IPS-20b (cell line): ENCODE measurements around the gene C4orf46.
"Not testable (repeated sequence)": the region's sequence is repeated elsewhere in the genome, so short reads cannot be mapped to it uniquely, and the experiment has no call there.

Experiments
- H3K27ac ChIP-seq: one replicate; pipeline ENCODE4 v1.5.1; 2013; ENCODE audit warnings: low read length
- H3K27me3 ChIP-seq: 2 replicates; pipeline ENCODE4 v1.6.1; 2013; ENCODE audit warnings: mild to moderate bottlenecking, low read length, inconsistent platforms; ENCODE audit not compliant: insufficient read depth
- H3K36me3 ChIP-seq: 2 replicates; pipeline ENCODE4 v1.6.1; 2013; ENCODE audit warnings: low read depth, mild to moderate bottlenecking, inconsistent platforms, low read length, moderate library complexity; ENCODE audit not compliant: insufficient read depth
- H3K4me1 ChIP-seq: 2 replicates; pipeline ENCODE4 v1.6.1; 2013; ENCODE audit warnings: mild to moderate bottlenecking, control low read depth, inconsistent platforms, low read length, moderate library complexity; ENCODE audit not compliant: insufficient read depth
- H3K4me3 ChIP-seq: 2 replicates; pipeline ENCODE4 v1.5.1; 2013; ENCODE audit warnings: mild to moderate bottlenecking, low read length, inconsistent platforms
- H3K9ac ChIP-seq: 2 replicates; pipeline ENCODE4 v1.6.1; 2013; ENCODE audit warnings: low read depth, mild to moderate bottlenecking, inconsistent platforms, low read length, moderate library complexity
- H3K9me3 ChIP-seq: 2 replicates; pipeline ENCODE4 v1.6.1; 2013; ENCODE audit warnings: mild to moderate bottlenecking, low read depth, low read length, inconsistent platforms; ENCODE audit not compliant: insufficient read depth

The C4orf46 gene

GRCh38 chr4:158671665-158671914 lies at the start of gene C4orf46:
TSS of gene C4orf46 (minus strand) at chr4:158671887. CDS start at chr4:158671801, 86 bp downstream.
- H3K9me3 ChIP-seq = no peaks in the 10 kb centered on the region
- peak within 1 kb of the TSS; percentile 82 for H3K9ac ChIP-seq
- peaks cover 18% of the 10 kb centered on the region for H3K36me3 ChIP-seq
- no peak within 1 kb of the TSS for H3K27ac ChIP-seq
- H3K27me3 ChIP-seq = no peaks in the 10 kb centered on the region
- H3K4me3 ChIP-seq = peak within 1 kb of the TSS; percentile 84
- peaks cover 3% of the 10 kb centered on the region; the same call in 1 of the 2 replicates for H3K4me1 ChIP-seq

- Histone ChIP-seq H3K36me3 (peaks cover 94% of the 10 kb centered on the region), H3K4me3 (no peak overlapping the region), H3K27ac (no peak overlapping the region), H3K9me3 (no peaks in the 10 kb centered on the region), H3K27me3 (no peaks in the 10 kb centered on the region), H3K4me1 (no peaks in the 10 kb centered on the region), H3K9ac (no peak overlapping the region)
These were observed 44.1 kb upstream of the C4orf46 start for GRCh38 chr4:158715802-158716201.

GRCh38 chr4:158714937-158715336 lies 43.2 kb upstream of the C4orf46 start:
- no peak overlapping the region for H3K4me3 ChIP-seq
- H3K27me3 ChIP-seq = no peaks in the 10 kb centered on the region
- no peak overlapping the region for H3K9ac ChIP-seq
- no peak overlapping the region for H3K27ac ChIP-seq
- H3K4me1 ChIP-seq = no peaks in the 10 kb centered on the region
- no peaks in the 10 kb centered on the region for H3K9me3 ChIP-seq
- H3K36me3 ChIP-seq = peaks cover 96% of the 10 kb centered on the region

GRCh38 chr4:158712622-158713021 lies 40.9 kb upstream of the C4orf46 start:
- H3K27me3 ChIP-seq, H3K9me3 ChIP-seq, H3K4me3 ChIP-seq, H3K27ac ChIP-seq, H3K4me1 ChIP-seq, H3K9ac ChIP-seq: not testable (repeated sequence)
- H3K36me3 ChIP-seq = peaks cover 95% of the 10 kb centered on the region

- Histone ChIP-seq H3K4me3 (no peak overlapping the region), H3K4me1 (no peaks in the 10 kb centered on the region), H3K9ac (no peak overlapping the region), H3K9me3 (no peaks in the 10 kb centered on the region), H3K36me3 (peaks cover 92% of the 10 kb centered on the region), H3K27ac (no peak overlapping the region), H3K27me3 (no peaks in the 10 kb centered on the region)
These were observed 39.1 kb upstream of the C4orf46 start for GRCh38 chr4:158710814-158711213.

GRCh38 chr4:158704274-158704673 lies 32.6 kb upstream of the C4orf46 start:
- Histone ChIP-seq H3K36me3 (peaks cover 29% of the 10 kb centered on the region), H3K4me3 (no peak overlapping the region)

GRCh38 chr4:158688813-158689212 lies 17.1 kb upstream of the C4orf46 start:
- Histone ChIP-seq H3K9ac (no peak overlapping the region), H3K4me1 (0 out of 2 replicates have a peak, but pooled peaks cover 2% of the 10 kb centered on the region), H3K4me3 (no peak overlapping the region), H3K36me3 (no peaks in the 10 kb centered on the region), H3K27me3 (no peaks in the 10 kb centered on the region), H3K27ac (no peak overlapping the region), H3K9me3 (no peaks in the 10 kb centered on the region)

More at GRCh38 chr4:158704274-158704673, 32.6 kb upstream of the C4orf46 start:
- no peak overlapping the region for H3K27ac ChIP-seq
- no peaks in the 10 kb centered on the region for H3K4me1 ChIP-seq
- H3K27me3 ChIP-seq = no peaks in the 10 kb centered on the region
- no peaks in the 10 kb centered on the region for H3K9me3 ChIP-seq
- H3K9ac ChIP-seq = no peak overlapping the region

- H3K9ac ChIP-seq = no peak overlapping the region
- no peaks in the 10 kb centered on the region for H3K36me3 ChIP-seq
- no peak overlapping the region for H3K27ac ChIP-seq
- no peaks in the 10 kb centered on the region for H3K27me3 ChIP-seq
- H3K4me1 ChIP-seq = no peaks in the 10 kb centered on the region
- no peak overlapping the region for H3K4me3 ChIP-seq
- H3K9me3 ChIP-seq = no peaks in the 10 kb centered on the region
These were observed 10.4 kb upstream of the C4orf46 start for GRCh38 chr4:158682066-158682465.

GRCh38 chr4:158681629-158682028 lies 9.9 kb upstream of the C4orf46 start:
- H3K4me1 ChIP-seq = no peaks in the 10 kb centered on the region
- no peaks in the 10 kb centered on the region for H3K36me3 ChIP-seq
- H3K4me3 ChIP-seq = no peak overlapping the region
- no peak overlapping the region for H3K27ac ChIP-seq
- H3K9ac ChIP-seq = no peak overlapping the region
- no peaks in the 10 kb centered on the region for H3K9me3 ChIP-seq
- H3K27me3 ChIP-seq = no peaks in the 10 kb centered on the region

GRCh38 chr4:158678767-158679166 lies 7.1 kb upstream of the C4orf46 start:
- Histone ChIP-seq H3K9me3 (no peaks in the 10 kb centered on the region), H3K4me3 (no peak overlapping the region), H3K27ac (no peak overlapping the region), H3K36me3 (no peaks in the 10 kb centered on the region), H3K27me3 (no peaks in the 10 kb centered on the region), H3K4me1 (no peaks in the 10 kb centered on the region), H3K9ac (no peak overlapping the region)

- H3K4me3 ChIP-seq = no peak overlapping the region
- no peak overlapping the region for H3K27ac ChIP-seq
- no peak overlapping the region for H3K9ac ChIP-seq
- no peaks in the 10 kb centered on the region for H3K9me3 ChIP-seq
- H3K36me3 ChIP-seq = no peaks in the 10 kb centered on the region
- H3K4me1 ChIP-seq = no peaks in the 10 kb centered on the region
- no peaks in the 10 kb centered on the region for H3K27me3 ChIP-seq
These were observed 4.4 kb upstream of the C4orf46 start for GRCh38 chr4:158676076-158676475.

GRCh38 chr4:158673633-158674032 lies 1.9 kb upstream of the C4orf46 start:
- Histone ChIP-seq H3K27ac (no peak overlapping the region), H3K4me1 (peaks cover 3% of the 10 kb centered on the region; the same call in 1 of the 2 replicates), H3K9ac (no peak overlapping the region)

More at GRCh38 chr4:158673633-158674032, 1.9 kb upstream of the C4orf46 start:
- no peaks in the 10 kb centered on the region for H3K9me3 ChIP-seq
- no peaks in the 10 kb centered on the region for H3K27me3 ChIP-seq
- H3K36me3 ChIP-seq = peaks cover 9% of the 10 kb centered on the region; the same call in 1 of the 2 replicates
- H3K4me3 ChIP-seq = no peak overlapping the region
